CD14-positive monocyte (primary cell): ENCODE data around the gene PPM1M. TPM values are rescaled to one million over a fixed set of nuclear protein-coding genes. Genes with fewer than 3 reads are reported as not detected.

Source experiments
- DNase-seq, 3 donors: peaks; one replicate each; pipeline ENCODE4 v3.0.0-alpha.2; 2011 to 2022
- H2AFZ ChIP-seq: 2 replicates; pipeline ENCODE4 v1.6.0; 2012; ENCODE audit warnings: mild to moderate bottlenecking, low read depth, low read length, inconsistent platforms; ENCODE audit not compliant: insufficient read depth, poor library complexity, severe bottlenecking
- H3K27ac ChIP-seq, 2 donors: 1 replicate in 1 of 2; 2 replicates in 1 of 2; pipeline ENCODE4 v1.5.1; 2012 to 2013; ENCODE audit warnings: low read length in 2 of 2, control low read depth in 1 of 2, inconsistent platforms in 1 of 2, low read depth in 1 of 2, mild to moderate bottlenecking in 1 of 2
- H3K27me3 ChIP-seq, 2 donors: one replicate each; pipeline versions ENCODE4 v1.6.0 to v1.6.1; 2011 to 2013; ENCODE audit warnings: low read length in 2 of 2; ENCODE audit not compliant: control insufficient read depth in 2 of 2, insufficient read depth in 2 of 2
- H3K36me3 ChIP-seq, 2 donors: replicated peaks in 1 of 2; 1 replicate in 1 of 2; 2 replicates in 1 of 2; pipeline versions ENCODE4 v1.5.1 to v1.6.1; 2012 to 2013; ENCODE audit warnings: low read length in 2 of 2, control low read depth in 1 of 2, inconsistent platforms in 1 of 2, mild to moderate bottlenecking in 1 of 2; ENCODE audit not compliant: insufficient read depth in 2 of 2, control insufficient read depth in 1 of 2
- H3K4me1 ChIP-seq, 2 donors: 1 replicate in 1 of 2; 2 replicates in 1 of 2; pipeline versions ENCODE4 v1.5.1 to v1.6.1; 2012 to 2013; ENCODE audit warnings: low read length in 2 of 2, control low read depth in 1 of 2, inconsistent platforms in 1 of 2, mild to moderate bottlenecking in 1 of 2, moderate library complexity in 1 of 2; ENCODE audit not compliant: insufficient read depth in 2 of 2, control insufficient read depth in 1 of 2
- H3K4me2 ChIP-seq: replicated peaks from 2 replicates; pipeline ENCODE3; 2012; ENCODE audit warnings: low read length, moderate library complexity, mild to moderate bottlenecking; ENCODE audit not compliant: poor library complexity, severe bottlenecking; ENCODE audit errors: extremely low read depth
- H3K4me3 ChIP-seq, 3 experiments: fragments of 200-600 bp in 1 of 3; sonication (generic) in 1 of 3; replicated peaks in 1 of 3; 1 replicate in 2 of 3; 2 replicates in 1 of 3; pipeline ENCODE4 v1.5.1; 2011 to 2013; ENCODE audit warnings: low read length in 3 of 3, mild to moderate bottlenecking in 3 of 3, control low read depth in 2 of 3, low read depth in 2 of 3, inconsistent platforms in 1 of 3, moderate library complexity in 1 of 3
- H3K79me2 ChIP-seq: 2 replicates; pipeline ENCODE4 v1.6.0; 2012; ENCODE audit warnings: mild to moderate bottlenecking, control low read depth, inconsistent platforms, low read length, moderate library complexity; ENCODE audit not compliant: insufficient read depth
- H3K9ac ChIP-seq: 2 replicates; pipeline ENCODE4 v1.6.0; 2017; ENCODE audit warnings: low read length, mild to moderate bottlenecking; ENCODE audit not compliant: insufficient read depth, poor library complexity, severe bottlenecking
- H3K9me3 ChIP-seq, 2 donors: replicated peaks in 1 of 2; 1 replicate in 1 of 2; 2 replicates in 1 of 2; pipeline versions ENCODE4 v1.5.1 to v1.6.1; 2012 to 2013; ENCODE audit warnings: low read length in 2 of 2, control low read depth in 1 of 2; ENCODE audit not compliant: control insufficient read depth in 1 of 2, insufficient read depth in 1 of 2
- H4K20me1 ChIP-seq: 2 replicates; pipeline ENCODE4 v1.6.0; 2012; ENCODE audit warnings: mild to moderate bottlenecking, low read length, control low read depth, moderate library complexity; ENCODE audit not compliant: insufficient read depth
- H3K27ac Mint-ChIP-seq, 7 donors: one replicate each; pipeline ENCODE4 v1.8.0; 2020; ENCODE audit warnings: mild to moderate bottlenecking in 7 of 7, mixed read lengths in 7 of 7, moderate library complexity in 6 of 7, inconsistent platforms in 2 of 7
- H3K27me3 Mint-ChIP-seq, 3 donors: one replicate each; pipeline ENCODE4 v1.8.0; 2021 to 2022; ENCODE audit warnings: low read depth in 3 of 3, mild to moderate bottlenecking in 3 of 3, mixed read lengths in 3 of 3, moderate library complexity in 3 of 3, inconsistent platforms in 1 of 3
- H3K36me3 Mint-ChIP-seq, 2 donors: one replicate each; pipeline ENCODE4 v1.8.0; 2020; ENCODE audit warnings: mixed read lengths in 2 of 2, inconsistent platforms in 1 of 2, mild to moderate bottlenecking in 1 of 2
- H3K4me1 Mint-ChIP-seq: one replicate; pipeline ENCODE4 v1.8.0; 2020; ENCODE audit warnings: mild to moderate bottlenecking, mixed read lengths
- H3K4me3 Mint-ChIP-seq, 2 donors: one replicate each; pipeline ENCODE4 v1.8.0; 2020; ENCODE audit warnings: mild to moderate bottlenecking in 2 of 2, mixed read lengths in 2 of 2, moderate library complexity in 1 of 2
- H3K9me3 Mint-ChIP-seq, 7 donors: one replicate each; pipeline ENCODE4 v1.8.0; 2020 to 2022; ENCODE audit warnings: mixed read lengths in 7 of 7, mild to moderate bottlenecking in 6 of 7, moderate library complexity in 6 of 7, inconsistent platforms in 2 of 7
- CTCF ChIP-seq: fragments of 200-600 bp; IDR thresholded peaks from one replicate; pipeline ENCODE4 v1.8.0; 2022; ENCODE audit warnings: antibody characterized with exemption, mild to moderate bottlenecking
- WGBS: methylation state at CpG from one replicate; pipeline ENCODE4 v1.1.5; 2013; ENCODE audit warnings: missing lambda C conversion rate; ENCODE audit not compliant: insufficient coverage; 5-methylcytosine and 5-hydroxymethylcytosine counted together
- intact Hi-C, 2 donors: fragments of 100-400 bp; cut with micrococcal nuclease; formaldehyde crosslinking; loops; one replicate each; pipeline versions ENCODE4 v1.15.0 to v1.15.1; 2023
- polyA plus RNA-seq, 3 donors: library from polyadenylated mRNA; depleted of rRNA in 1 of 3; unstranded in 2 of 3; stranded (reverse) in 1 of 3; fragments of 300-500 nt in 2 of 3; fragments of >200 nt in 1 of 3; fragmentation: Illumina TruSeq in 2 of 3; gene quantifications; 1 replicate in 2 of 3; 2 replicates in 1 of 3; pipeline ENCODE4 v1.2.3, GENCODE V29; 2012 to 2021

Gene PPM1M
- polyA plus RNA-seq, 3 donors, result 92.8 to 144 (median 120) TPM

DNA sequence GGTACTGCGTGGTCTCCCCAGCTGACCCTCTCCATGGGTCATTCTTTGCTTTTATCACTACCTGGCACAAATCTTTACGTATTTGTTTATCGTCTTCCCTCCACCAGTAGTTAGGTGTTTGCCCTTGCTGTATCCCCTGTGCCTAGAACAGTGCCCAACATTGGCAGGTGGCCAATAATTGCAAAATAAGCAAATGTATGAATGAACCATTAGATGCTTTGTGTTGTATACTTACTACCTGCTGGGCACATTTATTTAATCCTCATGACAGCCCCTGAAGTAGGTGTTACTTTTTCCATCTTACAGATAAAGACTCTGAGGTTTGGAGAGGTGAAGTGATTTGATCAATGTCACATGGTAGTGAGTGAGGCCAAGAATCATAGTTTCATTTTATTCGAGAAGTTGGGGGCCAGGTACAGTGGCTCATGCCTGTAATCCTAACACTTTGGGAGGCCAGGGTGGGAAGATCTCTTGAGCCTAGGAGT lies 4.6 kb upstream of the PPM1M start:
- H3K4me2 ChIP-seq, result no peak overlapping the region
- H3K27me3 Mint-ChIP-seq, result no peaks in the 10 kb centered on the region
- no peaks in the 10 kb centered on the region for H3K9me3 ChIP-seq
- no peaks in the 10 kb centered on the region for H3K27me3 ChIP-seq
- peaks cover 68% of the 10 kb centered on the region for H3K4me1 Mint-ChIP-seq
- no peak for TF ChIP-seq CTCF
- H3K9ac ChIP-seq, result no peak overlapping the region
- peaks cover 0 to under 1% of the 10 kb centered on the region in 2 donors for H3K36me3 ChIP-seq
- H3K4me3 ChIP-seq, result no peak overlapping the region
- H3K27ac Mint-ChIP-seq, result peak overlapping the region; percentile 73 to 94 (median 91)
- peaks cover 60% of the 10 kb centered on the region for H3K79me2 ChIP-seq
- intact Hi-C loops, result loop anchor here (5.0 kb wide), 1 partner anchor 36 kb away; the partner anchor contains the start of gene WDR82 (in 2 of the 2)
- peaks cover 0 to 5% (median 0%) of the 10 kb centered on the region in 7 donors for H3K9me3 Mint-ChIP-seq
- WGBS, result 100% methylated on average over 3 of the region's 4 CpGs
- no peak overlapping the region for H3K4me3 Mint-ChIP-seq
- DNase-seq, result no peak
- H2AFZ ChIP-seq, result no peak overlapping the region
- peaks cover 26% of the 10 kb centered on the region for H4K20me1 ChIP-seq
- peaks cover 68 to 80% of the 10 kb centered on the region in 2 donors for H3K4me1 ChIP-seq
- peaks cover 6 to 10% of the 10 kb centered on the region in 2 donors for H3K36me3 Mint-ChIP-seq
- H3K27ac ChIP-seq, result peak overlapping the region in 1 of 2 donors; percentile 91

GRCh38 chr3:52242039-52242438 lies 3.5 kb upstream of the PPM1M start:
- intact Hi-C loops, result loop anchor here (5.0 kb wide), 1 partner anchor 35 kb away; the partner anchor contains the start of gene WDR82 (in 2 of the 2)
- no peak overlapping the region for H3K4me3 Mint-ChIP-seq
- DNase-seq, result no peak
- Histone ChIP-seq H3K27ac (no peak overlapping the region), H3K9me3 (no peaks in the 10 kb centered on the region), H2AFZ (no peak overlapping the region), H3K27me3 (no peaks in the 10 kb centered on the region), H4K20me1 (peaks cover 15% of the 10 kb centered on the region), H3K4me1 (peaks cover 69 to 80% of the 10 kb centered on the region in 2 donors), H3K79me2 (peaks cover 60% of the 10 kb centered on the region), H3K9ac (no peak overlapping the region), H3K4me2 (no peak overlapping the region), H3K36me3 (no peaks in the 10 kb centered on the region), H3K4me3 (no peak overlapping the region)
- TF ChIP-seq CTCF, result no peak
- WGBS, result 92% methylated on average over 1 of the region's 1 CpG
- H3K27ac Mint-ChIP-seq, result no peak overlapping the region
- peaks cover 65% of the 10 kb centered on the region for H3K4me1 Mint-ChIP-seq
- peaks cover 0 to 5% (median 0%) of the 10 kb centered on the region in 7 donors for H3K9me3 Mint-ChIP-seq
- H3K36me3 Mint-ChIP-seq, result peaks cover 6 to 9% of the 10 kb centered on the region in 2 donors
- no peaks in the 10 kb centered on the region for H3K27me3 Mint-ChIP-seq
